Forelimb muscle (tissue), 1 donor: ENCODE measurements around the gene KBTBD3. TPM values are rescaled to one million over a fixed set of nuclear protein-coding genes. Genes with fewer than 3 reads are reported as not detected.
A peak's percentile ranks its signal among the peaks of the same experiment; 100 is the strongest.
"Not testable (repeated sequence)": the region's sequence is repeated elsewhere in the genome, so short reads cannot be mapped to it uniquely, and the experiment has no call there.

ENCODE experiments used
- DNase-seq: peaks from one replicate; pipeline ENCODE4 v3.0.0-alpha.2; 2013; ENCODE audit warnings: low read depth
- polyA plus RNA-seq: library from polyadenylated mRNA; unstranded; fragments of 120-200 nt; gene quantifications from one replicate; pipeline ENCODE4 v1.2.1, GENCODE V29; 2013; ENCODE audit not compliant: insufficient read length

The KBTBD3 gene
- polyA plus RNA-seq, 1 donor: 3.5 TPM

- no peak for DNase-seq
These were observed 14.9 kb downstream of the KBTBD3 start for GRCh38 chr11:106061954-106062949.

- DNase-seq: no peak
These were observed 15.8 kb downstream of the KBTBD3 start for GRCh38 chr11:106061249-106061784.

DNA sequence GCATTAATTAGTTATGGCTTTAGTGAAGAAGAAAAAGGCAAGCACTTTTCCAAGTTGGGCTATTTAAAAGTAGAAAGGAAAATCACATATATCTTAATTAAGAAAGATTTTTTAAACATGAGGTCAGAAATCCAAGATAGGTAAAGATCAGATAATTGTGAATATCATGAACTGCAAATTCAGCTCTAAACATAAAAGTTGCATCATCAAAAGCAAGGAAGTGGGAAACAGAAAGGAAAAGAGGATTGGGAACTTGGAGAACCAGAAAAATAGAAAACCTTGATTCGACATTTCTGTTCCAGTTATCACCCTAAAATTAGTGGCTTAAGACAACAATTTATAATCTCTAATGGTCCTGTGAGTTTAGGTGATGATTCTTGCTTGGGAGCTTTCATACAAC, 17.5 kb downstream of the KBTBD3 start:
- no peak for DNase-seq

- not testable (repeated sequence) for DNase-seq
These were observed 18.8 kb downstream of the KBTBD3 start for GRCh38 chr11:106058377-106058776.

- no peak for DNase-seq
These were observed 26.0 kb downstream of the KBTBD3 start for GRCh38 chr11:106051103-106051502.

- no peak for DNase-seq
These were observed 27.2 kb downstream of the KBTBD3 start for GRCh38 chr11:106049727-106050476.

DNA sequence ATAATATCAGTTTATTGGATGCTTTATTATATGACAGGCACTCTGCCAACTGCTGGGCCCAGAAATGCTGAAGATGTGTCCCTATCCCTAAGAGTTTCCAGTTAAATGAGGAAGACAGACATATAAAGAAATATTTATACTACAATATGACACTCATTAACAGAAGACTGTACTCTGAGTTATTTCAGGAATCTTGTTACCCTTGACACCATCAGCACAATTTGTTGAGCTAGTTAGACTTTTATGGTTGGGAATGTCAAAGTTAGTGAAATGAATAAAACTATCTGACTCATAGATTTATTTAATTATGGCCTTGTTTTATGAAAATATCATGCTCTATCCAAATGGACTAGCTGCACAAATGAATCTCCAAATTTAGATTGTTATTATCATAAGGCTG, 29.5 kb downstream of the KBTBD3 start:
- no peak for DNase-seq

DNA sequence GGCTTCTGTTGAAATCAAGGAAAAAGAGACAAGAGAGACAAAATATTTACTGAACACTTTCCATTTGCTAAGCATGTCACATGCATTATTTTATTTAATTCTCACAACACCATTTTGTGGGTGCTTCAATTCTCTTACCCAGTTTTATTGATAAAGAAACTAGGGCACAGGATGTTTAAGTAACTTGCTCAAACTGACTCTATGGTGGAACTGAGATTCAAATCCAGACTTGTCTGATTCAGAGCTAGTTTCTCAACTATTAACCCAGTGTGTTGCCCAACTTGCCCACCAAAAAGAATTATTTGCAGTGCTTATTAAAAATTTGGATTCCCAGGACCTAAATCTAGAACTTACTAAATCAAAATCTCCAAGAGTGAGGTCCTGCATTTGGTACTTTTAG, 33.6 kb downstream of the KBTBD3 start:
- no peak for DNase-seq

GRCh38 chr11:106032861-106033260, 44.3 kb downstream of the KBTBD3 start:
- no peak for DNase-seq

DNA sequence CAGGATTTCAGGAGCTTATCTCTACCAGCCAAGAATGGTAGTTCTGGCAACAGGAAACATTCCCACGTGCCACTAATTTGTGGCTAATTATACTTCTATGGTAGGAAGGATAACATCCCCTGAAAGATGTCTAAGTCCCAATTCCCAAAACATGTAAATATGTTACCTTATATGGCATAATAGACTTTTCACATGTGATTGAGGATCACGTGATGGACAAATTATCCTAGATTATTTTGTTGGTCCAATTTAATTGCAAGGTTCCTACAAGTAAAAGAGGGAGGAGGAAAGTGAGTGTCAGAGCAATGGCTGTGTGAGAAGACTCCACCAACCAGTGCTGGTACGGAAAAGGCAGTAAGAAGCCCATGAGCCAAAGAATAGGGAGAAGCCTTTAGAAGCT, 45.2 kb downstream of the KBTBD3 start:
- no peak for DNase-seq

DNA sequence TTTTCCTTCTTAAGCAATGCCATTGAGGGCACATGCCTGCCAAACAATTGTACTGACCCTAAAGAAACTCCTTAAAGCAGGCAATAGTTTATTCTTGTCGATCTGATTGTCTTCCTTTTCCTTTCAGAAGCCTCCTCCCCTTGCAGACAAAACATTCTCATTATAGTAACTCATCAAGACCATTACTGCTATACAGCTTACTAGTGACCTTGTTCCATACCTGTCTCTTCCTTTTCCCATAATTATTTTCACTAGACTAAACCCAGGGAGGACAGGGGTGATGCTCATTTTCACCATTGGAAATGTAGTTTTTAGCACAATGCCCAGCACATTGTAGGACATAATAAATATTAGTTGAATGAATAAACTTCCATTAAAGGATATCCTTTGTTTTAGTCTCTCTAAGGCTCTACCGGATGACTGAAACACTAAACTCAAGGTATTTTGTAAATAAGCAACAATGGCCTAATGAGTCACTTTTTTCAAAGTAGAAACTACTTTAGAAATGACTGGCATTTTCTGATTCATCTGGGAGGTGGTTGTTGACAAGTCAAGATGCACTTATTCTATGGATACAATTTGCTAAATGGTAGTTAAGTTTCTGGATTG, 45.8 kb downstream of the KBTBD3 start:
- no peak for DNase-seq

DNA sequence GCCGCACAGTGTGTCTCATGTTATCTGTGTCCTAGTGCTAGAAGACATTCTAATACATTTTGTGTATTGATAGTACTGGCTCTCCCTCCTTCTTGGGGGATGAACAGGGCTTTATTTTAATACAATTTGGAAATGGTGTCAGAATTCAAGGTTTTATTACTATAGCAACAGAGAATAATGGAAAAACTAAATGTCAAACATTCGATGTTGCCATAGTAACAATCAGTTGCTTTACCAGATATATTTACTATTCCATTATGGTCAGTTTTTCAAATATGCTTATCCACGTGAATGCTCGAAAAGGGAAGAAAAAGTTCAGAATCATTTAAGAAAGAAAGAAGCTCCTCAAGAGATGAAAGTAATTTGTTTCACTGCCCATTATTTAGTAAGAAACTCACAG, 46.5 kb downstream of the KBTBD3 start:
- DNase-seq: no peak

DNA sequence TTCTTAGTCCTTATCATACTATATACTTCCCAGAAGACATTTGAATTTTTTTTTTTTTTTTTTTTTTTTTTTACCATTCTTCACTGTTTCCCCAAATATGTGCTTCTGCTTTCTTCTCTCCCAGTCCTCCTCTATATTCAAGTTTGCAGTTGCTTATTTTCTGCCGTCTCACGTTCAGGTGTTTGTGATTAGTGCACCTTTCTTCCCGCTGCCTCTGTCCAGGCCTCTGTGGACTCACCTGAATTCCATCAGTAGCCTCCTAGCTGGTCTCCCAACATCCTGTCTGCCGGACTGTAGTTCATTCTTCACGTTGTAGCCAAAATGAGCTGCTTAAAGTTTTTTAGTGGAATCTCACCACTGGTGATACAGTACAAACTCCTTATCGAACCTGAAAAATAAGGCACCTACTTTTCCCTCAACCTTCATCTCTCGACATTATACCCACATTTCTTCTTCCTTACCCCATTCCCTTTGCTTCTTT, 54.3 kb downstream of the KBTBD3 start:
- DNase-seq: no peak

DNA sequence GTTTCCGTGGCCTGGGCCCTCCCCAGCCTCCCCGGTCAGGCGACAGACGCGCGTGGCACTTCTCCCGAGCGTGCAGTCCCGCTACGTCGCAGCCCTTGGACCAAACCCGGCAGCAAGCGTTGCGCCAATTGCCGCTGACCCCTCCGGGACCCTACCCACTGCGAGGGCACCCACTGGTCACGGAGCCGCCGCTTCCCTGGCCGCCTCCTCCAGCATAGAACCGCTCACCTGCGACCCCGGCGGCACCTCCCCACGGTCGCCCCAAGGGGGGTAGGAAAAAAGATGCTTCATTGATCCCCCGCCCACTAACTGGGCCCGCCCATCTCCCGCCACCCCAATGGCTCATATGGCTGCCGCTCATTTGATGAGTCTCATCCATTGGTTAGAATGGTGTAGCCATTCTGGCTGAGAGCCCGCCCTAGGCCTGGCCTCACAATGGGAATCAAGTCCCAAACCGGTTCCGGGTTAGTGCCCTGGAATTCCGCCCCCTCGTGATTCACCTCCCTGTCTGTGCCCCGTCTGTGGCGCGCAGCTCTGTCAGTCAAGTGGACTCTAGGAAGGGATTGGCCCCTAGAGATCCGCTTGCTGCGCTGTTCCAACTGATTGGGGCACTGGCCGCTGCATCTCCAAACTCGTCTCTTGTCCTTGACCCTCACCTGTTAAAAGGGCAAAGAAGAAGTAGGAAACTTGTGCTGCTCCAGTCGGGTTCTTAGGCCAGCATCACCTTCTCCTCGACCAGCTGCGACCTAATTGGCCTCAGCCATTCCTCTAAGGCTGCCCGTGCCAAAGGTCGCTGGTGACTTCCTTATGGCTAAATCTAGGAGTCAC, 55.0 kb downstream of the KBTBD3 start, which contains the start of gene MSANTD4:
Gene MSANTD4 (minus strand): TSS at position 274 of the 828 bp plus-strand sequence. CDS start 11,323 bp downstream, outside the sequence.
- DNase-seq: peak; percentile 97

GRCh38 chr11:106021181-106021966, 55.8 kb downstream of the KBTBD3 start:
- no peak for DNase-seq

- no peak for DNase-seq
These were observed 60.1 kb downstream of the KBTBD3 start for GRCh38 chr11:106017093-106017492.

- no peak for DNase-seq
These were observed 62.1 kb downstream of the KBTBD3 start for GRCh38 chr11:106015066-106015465.

GRCh38 chr11:106014620-106015019, 62.5 kb downstream of the KBTBD3 start:
- DNase-seq: no peak

GRCh38 chr11:106014035-106014434, 63.1 kb downstream of the KBTBD3 start:
- no peak for DNase-seq

DNA sequence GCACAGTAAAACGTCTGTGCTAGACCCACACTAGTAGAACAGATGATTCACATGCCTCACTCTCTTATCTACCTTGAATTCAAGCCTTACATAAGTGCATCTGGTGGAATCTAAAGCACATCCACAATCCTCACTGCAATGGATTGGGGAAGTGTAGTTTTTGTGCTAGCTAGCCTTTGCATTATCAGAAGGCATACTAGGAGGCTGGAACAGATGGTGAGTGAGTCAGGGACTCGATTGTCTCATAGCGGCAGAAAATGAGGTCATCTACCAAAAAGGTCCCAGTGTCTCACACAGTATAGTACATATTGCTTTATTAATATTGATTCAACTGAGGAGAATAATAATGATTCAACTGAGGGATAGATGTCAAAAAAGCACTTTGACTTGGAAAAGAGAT, 64.4 kb downstream of the KBTBD3 start:
- no peak for DNase-seq
